Testis (tissue), 2 donors: ENCODE data around the gene MRPL21.

ENCODE experiments used
- CTCF ChIP-seq, 3 experiments: fragments of 450-650 bp in 2 of 3; fragments of 200-600 bp in 1 of 3; sonication (generic) in 1 of 3; IDR thresholded peaks; one replicate each; pipeline ENCODE4 v1.5.1; 2016 to 2019; ENCODE audit warnings: antibody characterized with exemption in 3 of 3, mild to moderate bottlenecking in 2 of 3, moderate library complexity in 1 of 3
- POLR2A ChIP-seq: fragments of 450-650 bp; IDR thresholded peaks from one replicate; pipeline ENCODE4 v1.6.1; 2017; ENCODE audit warnings: antibody characterized with exemption, mild to moderate bottlenecking, moderate library complexity

DNA sequence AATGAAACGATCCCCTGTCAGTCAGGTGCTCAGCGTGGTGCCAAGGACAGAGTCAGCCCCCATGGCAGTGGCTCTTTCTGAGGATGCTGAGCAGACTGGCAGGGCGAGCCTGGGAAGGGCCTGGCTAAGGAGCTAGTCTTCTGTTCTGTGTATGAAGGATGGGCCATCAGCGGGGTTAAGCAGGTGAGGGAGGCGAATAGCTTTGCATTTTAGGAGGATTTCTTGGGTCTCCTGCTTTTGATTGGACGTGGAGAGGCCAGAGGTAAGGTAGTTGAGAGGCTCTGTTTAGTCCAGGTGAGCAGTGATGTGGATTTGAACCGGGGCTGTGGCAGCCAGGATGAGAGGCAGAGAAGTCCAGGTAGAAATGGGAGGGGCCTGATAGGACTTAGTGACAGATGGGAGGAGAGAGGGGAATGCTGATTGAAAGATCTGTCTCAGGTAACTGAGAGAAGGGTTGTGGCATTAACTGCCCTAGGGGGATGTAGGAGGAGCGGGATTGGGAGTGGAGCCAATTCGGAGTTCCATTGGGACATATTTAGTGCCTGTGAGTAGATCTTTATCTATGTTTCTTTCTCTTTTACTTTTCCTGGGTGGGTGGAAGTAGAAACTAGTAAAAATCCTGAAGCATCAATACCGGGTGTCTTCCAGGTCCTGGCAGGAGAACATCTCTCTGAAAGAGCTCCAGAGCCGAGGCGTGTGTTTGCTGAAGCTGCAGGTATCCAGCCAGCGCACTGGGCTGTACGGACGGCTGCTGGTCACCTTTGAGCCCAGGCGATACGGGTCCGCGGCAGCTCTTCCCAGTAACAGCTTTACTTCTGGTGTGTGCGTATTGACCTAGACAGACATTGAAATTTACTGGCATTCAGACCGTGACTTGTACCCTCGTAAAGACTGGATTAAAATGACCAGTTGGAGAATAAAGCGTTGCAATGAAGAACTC lies 2.1 kb upstream of the MRPL21 start:
- TF ChIP-seq CTCF (IDR thresholded peaks at IDR 0.05) (no peak), POLR2A (no peak)
